GM12891 (cell line): Measurements from ENCODE around the gene KLRC4.

Source experiments
- PAX5 ChIP-seq: IDR thresholded peaks from 2 replicates; pipeline ENCODE4 v1.6.1; 2011; ENCODE audit warnings: low read length, moderate library complexity, mild to moderate bottlenecking; ENCODE audit not compliant: insufficient read depth, severe bottlenecking
- POLR2A ChIP-seq: IDR thresholded peaks from 2 replicates; pipeline ENCODE4 v1.6.1; 2011; ENCODE audit warnings: low read depth, low read length, control low read depth

GRCh38 chr12:10406725-10407124 is 2.8 kb downstream of the KLRC4 start:
- TF ChIP-seq PAX5 (no peak), POLR2A (no peak)
